ENCODE data around the gene SKI.

DNA sequence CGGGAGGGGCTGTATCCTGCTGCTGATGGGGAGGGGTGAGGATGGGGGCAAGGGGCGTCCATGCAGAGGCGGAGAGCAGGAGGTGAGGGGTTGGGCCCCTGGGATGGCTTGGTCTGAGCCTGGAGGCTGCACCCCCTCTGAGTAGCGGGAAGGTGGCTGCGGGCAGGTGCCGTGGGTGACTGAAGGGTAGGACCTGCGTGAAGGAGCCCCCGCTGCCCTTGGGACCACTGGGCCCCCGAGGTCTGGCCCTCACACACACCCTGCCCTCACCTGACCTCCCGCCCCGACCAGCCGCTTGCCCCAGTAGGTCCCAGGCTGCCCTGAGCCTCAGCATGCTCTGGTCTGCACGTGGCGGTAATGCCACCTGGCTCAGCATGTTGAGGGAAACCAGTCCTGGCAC lies 12.8 kb upstream of the SKI start:
- TF ChIP-seq, protein P1, sequence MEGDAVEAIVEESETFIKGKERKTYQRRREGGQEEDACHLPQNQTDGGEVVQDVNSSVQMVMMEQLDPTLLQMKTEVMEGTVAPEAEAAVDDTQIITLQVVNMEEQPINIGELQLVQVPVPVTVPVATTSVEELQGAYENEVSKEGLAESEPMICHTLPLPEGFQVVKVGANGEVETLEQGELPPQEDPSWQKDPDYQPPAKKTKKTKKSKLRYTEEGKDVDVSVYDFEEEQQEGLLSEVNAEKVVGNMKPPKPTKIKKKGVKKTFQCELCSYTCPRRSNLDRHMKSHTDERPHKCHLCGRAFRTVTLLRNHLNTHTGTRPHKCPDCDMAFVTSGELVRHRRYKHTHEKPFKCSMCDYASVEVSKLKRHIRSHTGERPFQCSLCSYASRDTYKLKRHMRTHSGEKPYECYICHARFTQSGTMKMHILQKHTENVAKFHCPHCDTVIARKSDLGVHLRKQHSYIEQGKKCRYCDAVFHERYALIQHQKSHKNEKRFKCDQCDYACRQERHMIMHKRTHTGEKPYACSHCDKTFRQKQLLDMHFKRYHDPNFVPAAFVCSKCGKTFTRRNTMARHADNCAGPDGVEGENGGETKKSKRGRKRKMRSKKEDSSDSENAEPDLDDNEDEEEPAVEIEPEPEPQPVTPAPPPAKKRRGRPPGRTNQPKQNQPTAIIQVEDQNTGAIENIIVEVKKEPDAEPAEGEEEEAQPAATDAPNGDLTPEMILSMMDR (IDR thresholded peaks at IDR 0.05) = no peak
- no peak for TF ChIP-seq POLR2A (IDR thresholded peaks at IDR 0.05)

Data from transverse colon (tissue), 3 donors.